Right lung (tissue), 5 donors: ENCODE results near the gene PTGER3. TPM values are rescaled to one million over a fixed set of nuclear protein-coding genes. Genes with fewer than 3 reads are reported as not detected.
A peak's percentile ranks its signal among the peaks of the same experiment; 100 is the strongest.
"Not testable (repeated sequence)": the region's sequence is repeated elsewhere in the genome, so short reads cannot be mapped to it uniquely, and the experiment has no call there.

Source experiments
- DNase-seq, 2 donors: peaks; one replicate each; pipeline ENCODE4 v3.0.0-alpha.2; 2013
- polyA plus RNA-seq, 5 donors: library from polyadenylated mRNA; unstranded; fragments of 120-200 nt; gene quantifications; one replicate each; pipeline versions ENCODE4 v1.2.1 to v1.2.3, GENCODE V29; 2013; ENCODE audit warnings: inconsistent platforms in 1 of 5, low replicate concordance in 1 of 5; ENCODE audit not compliant: insufficient read length in 5 of 5, insufficient read depth in 1 of 5

PTGER3 gene
- polyA plus RNA-seq, 5 donors: 0.17 to 0.50 (median 0.41) TPM

DNA sequence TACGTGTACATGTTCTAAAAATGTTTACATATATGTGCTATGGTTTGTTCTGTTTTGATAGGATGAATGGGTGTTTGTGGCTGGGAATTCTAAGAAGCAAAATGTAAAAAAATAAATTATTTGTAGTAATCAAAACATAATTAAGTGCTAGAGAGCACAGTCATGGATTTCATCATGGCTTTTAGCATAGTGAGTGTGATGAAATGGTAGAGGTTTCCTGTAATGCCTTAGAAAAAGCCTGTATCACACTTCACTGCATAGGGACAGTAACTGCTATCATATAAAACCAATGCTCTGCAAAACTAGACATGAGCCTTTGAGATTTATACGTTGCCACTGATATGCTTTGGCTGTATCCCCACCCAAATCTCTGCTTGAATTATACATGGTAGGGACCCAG is 99.8 kb downstream of the PTGER3 start:
- DNase-seq: peak; percentile 5 to 22

DNA sequence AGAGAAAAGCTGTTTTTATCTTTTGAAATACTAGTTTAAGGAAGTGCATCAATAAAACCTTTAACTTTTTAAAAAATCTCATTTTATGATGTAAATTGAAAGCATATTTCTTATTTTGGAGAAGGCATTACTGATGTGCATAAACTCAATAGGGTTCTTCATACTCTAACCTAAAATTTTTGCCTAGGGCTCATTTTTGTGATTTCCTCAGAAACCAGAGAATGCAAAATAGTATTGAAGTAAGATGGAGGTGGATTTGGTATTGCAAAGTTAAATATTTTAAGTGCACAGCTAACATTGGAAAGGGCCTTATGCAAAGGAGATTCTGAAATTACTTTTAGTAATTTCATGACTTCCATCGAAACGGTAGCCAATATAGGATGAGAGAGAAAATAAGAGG is 101.9 kb downstream of the PTGER3 start:
- no peak for DNase-seq

DNA sequence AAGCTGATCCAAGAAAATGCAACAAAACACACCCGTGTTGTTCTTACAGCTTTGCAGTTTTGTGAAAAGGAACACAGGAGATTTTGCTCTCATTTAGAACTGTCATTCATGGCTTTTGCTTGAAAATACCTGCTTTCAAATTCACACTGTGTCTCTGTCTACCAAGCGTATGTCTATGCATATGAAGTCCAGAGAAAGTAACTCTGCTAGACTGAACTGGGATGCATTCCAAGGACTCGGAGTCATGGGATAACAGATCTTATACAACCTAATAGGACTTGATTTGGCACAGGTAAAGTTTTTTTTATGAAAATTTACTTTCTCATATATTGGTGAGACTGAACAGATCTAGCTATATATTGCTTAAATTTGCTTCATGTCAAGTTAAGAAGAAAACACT is 102.4 kb downstream of the PTGER3 start:
- DNase-seq: no peak

DNA sequence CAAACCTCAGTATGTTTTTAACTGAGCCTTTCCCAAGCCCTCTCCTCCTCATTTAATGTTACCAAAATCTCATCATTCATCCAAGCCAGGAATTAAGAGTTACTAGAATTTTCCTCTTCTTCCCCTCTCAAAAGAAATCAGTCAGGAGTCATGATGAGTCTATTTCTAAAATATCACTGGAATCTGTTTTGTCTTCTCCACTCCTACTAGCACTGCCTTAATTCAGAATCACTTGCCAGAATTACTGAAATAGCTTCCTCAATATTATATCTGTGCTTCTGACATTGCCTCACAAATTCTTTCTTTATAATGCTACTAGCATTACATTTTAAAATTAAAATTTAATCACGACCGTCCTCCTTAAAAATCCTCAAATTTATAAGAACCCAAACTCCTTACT is 106.1 kb downstream of the PTGER3 start:
- DNase-seq: no peak

DNA sequence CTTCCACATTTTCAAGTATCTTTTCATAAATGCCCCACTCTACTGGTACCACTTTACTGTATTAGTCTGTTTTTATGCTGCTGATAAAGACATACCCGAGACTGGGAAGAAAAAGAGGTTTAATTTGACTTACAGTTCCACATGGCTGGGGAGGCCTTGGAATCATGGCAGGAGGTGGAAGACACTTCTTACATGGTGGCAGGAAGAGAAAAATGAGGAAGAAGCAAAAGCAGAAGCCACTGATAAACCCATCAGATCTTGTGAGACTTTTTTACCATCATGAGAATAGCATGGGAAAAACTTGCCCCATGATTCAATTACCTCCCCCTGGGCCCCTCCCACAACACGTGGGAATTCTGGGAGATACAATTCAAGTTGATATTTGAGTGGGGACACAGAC is 107.2 kb downstream of the PTGER3 start:
- DNase-seq: not testable (repeated sequence)

DNA sequence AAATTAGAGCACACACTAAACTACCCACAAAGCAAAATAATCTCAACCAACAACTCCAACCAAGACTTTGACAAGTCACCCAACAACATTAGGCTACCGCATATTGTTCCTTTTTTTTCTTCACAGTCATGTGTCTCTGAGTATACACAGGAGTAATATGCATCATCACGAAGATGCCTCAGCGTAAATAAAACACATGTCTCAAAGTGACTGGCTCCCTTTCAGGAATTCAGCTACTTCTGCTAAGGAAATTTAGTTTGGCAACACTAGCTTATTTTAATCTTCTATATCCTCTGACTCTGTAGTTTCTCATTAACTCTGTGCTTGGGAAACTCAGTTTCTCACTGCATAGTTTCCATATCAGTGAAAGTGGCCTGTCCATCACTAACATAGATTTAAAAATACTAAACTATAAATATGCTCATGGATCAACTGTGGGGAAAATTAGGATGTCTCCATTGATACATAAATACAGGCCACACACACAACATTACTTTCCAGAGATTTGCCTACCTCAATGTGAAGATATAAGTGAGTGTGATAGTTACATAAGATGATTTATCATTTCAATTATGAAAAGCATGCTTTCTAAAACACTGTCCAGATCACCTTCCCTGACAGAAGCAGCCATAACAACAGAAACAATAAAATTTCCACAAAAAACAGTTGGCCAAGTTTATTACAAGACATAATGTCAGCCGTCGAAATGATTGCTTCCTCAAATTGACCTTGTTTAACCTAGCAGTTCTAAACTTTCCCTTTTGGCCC is 113.2 kb downstream of the PTGER3 start:
- no peak for DNase-seq

DNA sequence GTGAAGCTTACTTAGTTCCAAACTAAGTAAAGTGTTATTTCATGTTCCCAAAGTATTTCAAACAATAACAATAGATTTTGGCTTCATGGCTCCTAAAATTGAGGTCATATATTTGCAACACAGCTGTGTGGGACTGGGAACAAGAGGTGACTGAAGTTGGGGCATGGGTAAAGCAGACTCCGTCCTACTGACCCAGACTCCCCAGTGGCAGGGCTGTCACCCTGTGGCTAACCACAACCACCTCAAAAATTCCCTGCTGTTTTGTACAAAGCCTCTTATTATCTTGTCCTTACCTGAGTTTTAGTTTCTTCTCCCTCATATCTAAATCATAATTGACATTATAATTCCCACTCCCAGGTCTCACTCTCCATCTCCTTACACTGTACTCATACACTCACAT is 117.6 kb downstream of the PTGER3 start:
- no peak for DNase-seq

DNA sequence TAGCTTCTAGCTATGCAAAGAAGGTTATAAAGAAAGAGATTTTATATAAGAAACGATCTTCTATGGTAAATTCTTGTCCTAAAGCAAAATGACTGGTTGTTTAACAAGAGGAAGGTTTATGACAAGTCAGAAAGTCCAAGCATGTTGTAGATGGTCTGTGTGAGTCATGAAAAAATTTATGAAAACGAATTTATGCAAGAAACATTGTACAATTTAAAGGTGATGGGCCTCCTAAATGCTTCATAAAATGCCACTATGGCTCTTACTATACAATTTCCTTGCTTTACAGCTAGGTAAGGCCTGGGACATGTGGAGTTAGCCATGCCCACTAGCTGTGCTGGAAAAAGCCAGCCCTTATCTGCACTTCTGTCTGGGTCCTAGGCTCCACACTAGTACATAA is 125.4 kb downstream of the PTGER3 start:
- DNase-seq: no peak

Other genes with a start within 250 kb of the PTGER3 start
- gene ZRANB2, start 33.2 kb upstream of the PTGER3 start, polyA plus RNA-seq: 100 to 1,000 TPM; 177 to 299 (median 241) TPM